ENCODE results near the gene DCUN1D4.

Gene DCUN1D4

GRCh38 chr4:51842554-51843308, at the start of gene DCUN1D4:
Gene DCUN1D4 (plus strand): TSS chr4:51843153. CDS start chr4:51843243, 90 bp downstream.
- peak; percentile 97 for DNase-seq (ENCODE audit: insufficient read length, low spot score)
- peak; percentile 89 for FAIRE-seq

- FAIRE-seq (no peak), DNase-seq (ENCODE audit: insufficient read length, low spot score) (no peak)
Observed at GRCh38 chr4:51820443-51821234, 22.3 kb upstream of the DCUN1D4 start.

- DNase-seq (ENCODE audit: insufficient read length, low spot score) (no peak), FAIRE-seq (no peak)
Observed at GRCh38 chr4:51825341-51825740, 17.6 kb upstream of the DCUN1D4 start.

DNA sequence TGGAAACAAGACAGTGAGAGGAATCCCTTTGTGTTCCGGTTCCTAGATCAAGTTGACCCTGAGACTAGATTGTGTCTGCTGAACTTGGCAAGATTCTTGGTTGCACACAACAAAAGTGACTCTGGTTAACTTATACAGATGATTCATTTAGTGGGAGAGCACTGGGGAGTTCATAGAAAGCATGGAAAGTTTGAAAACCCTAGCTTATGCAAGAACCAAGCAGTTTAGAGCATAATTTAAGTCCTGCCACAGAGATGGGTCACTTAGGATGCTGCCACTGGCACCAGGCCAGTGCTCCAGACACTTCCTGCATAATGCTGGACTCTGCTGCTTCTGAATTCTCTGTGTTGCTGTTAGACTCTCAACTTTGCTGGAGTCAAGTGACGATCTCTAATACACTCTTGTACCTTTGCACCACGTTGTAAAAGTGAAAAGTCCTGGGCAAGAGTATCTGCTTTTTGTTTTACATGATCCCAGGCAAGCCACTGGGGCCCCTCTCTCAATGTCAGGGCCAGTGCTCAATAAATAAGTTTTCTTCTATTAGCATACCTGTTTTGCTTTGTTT, 12.7 kb upstream of the DCUN1D4 start:
- FAIRE-seq, result no peak
- DNase-seq (ENCODE audit: insufficient read length, low spot score), result no peak

DNA sequence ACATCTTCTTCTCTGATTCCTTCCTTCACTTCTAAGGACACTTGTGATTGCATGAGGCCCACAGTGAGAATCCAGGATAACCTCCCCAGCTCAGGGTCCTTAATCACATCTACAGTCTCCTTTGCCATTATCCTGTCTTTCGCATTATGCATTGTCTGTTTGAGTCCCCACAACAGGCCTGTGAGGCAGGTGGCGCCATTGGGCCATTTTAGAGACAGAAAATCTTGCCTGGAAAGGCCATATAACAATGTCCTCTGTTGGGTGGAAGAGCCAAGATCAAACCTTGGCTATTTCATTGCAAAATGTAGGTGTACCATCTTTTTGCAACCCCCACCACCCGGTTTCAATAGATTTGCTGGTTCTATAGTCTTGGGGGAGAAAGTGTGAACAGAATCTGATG, 11.8 kb upstream of the DCUN1D4 start:
- DNase-seq (ENCODE audit: insufficient read length, low spot score) (no peak), FAIRE-seq (peak; percentile 68)

GRCh38 chr4:51833236-51833635, 9.7 kb upstream of the DCUN1D4 start:
- DNase-seq (ENCODE audit: insufficient read length, low spot score) (no peak), FAIRE-seq (no peak)

GRCh38 chr4:51835079-51835478, 7.9 kb upstream of the DCUN1D4 start:
- FAIRE-seq (no peak), DNase-seq (ENCODE audit: insufficient read length, low spot score) (no peak)

GRCh38 chr4:51835855-51836254, 7.1 kb upstream of the DCUN1D4 start:
- DNase-seq (ENCODE audit: insufficient read length, low spot score) (no peak), FAIRE-seq (no peak)

GRCh38 chr4:51836549-51836948, 6.4 kb upstream of the DCUN1D4 start:
- FAIRE-seq (no peak), DNase-seq (ENCODE audit: insufficient read length, low spot score) (no peak)

- DNase-seq (ENCODE audit: insufficient read length, low spot score) (no peak), FAIRE-seq (no peak)
Observed at GRCh38 chr4:51840781-51841180, 2.2 kb upstream of the DCUN1D4 start.

- FAIRE-seq (no peak), DNase-seq (ENCODE audit: insufficient read length, low spot score) (no peak)
Observed at GRCh38 chr4:51842167-51842553, 793 bp upstream of the DCUN1D4 start.

- FAIRE-seq (peak; percentile 82), DNase-seq (ENCODE audit: insufficient read length, low spot score) (peak; percentile 18)
Observed at GRCh38 chr4:51843309-51844152, 578 bp downstream of the DCUN1D4 start.

- peak; percentile 87 for FAIRE-seq
- peak; percentile 65 for DNase-seq (ENCODE audit: insufficient read length, low spot score)
Observed at GRCh38 chr4:51844153-51845054, 1.5 kb downstream of the DCUN1D4 start.

- no peak for FAIRE-seq
- DNase-seq (ENCODE audit: insufficient read length, low spot score), result no peak
Observed at GRCh38 chr4:51845055-51845426, 2.1 kb downstream of the DCUN1D4 start.

DNA sequence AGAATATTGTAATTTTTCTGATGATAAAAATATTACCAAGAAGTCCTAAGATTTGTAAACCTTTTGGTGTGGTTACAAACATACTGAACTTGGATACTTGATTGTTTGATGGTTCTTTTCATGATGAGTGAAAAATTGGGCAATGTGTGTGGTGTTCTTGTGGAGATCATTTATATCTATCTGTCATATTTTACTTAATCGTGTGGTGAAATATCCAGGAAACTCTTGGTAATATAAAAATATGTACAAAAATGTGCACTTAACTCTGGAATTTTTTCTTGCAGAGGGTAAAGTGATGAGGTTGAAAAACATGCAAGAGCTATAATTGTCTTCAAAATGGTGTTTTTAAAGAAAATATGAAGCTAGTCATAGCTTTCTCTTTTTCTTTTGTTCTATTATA, 2.8 kb downstream of the DCUN1D4 start:
- DNase-seq (ENCODE audit: insufficient read length, low spot score) (no peak), FAIRE-seq (no peak)

GRCh38 chr4:51849430-51849829, 6.5 kb downstream of the DCUN1D4 start:
- FAIRE-seq, result no peak
- DNase-seq (ENCODE audit: insufficient read length, low spot score), result no peak

GRCh38 chr4:51850294-51850693, 7.3 kb downstream of the DCUN1D4 start:
- no peak for FAIRE-seq
- DNase-seq (ENCODE audit: insufficient read length, low spot score), result no peak

- DNase-seq (ENCODE audit: insufficient read length, low spot score) (no peak), FAIRE-seq (no peak)
Observed at GRCh38 chr4:51851090-51851936, 8.4 kb downstream of the DCUN1D4 start.

DNA sequence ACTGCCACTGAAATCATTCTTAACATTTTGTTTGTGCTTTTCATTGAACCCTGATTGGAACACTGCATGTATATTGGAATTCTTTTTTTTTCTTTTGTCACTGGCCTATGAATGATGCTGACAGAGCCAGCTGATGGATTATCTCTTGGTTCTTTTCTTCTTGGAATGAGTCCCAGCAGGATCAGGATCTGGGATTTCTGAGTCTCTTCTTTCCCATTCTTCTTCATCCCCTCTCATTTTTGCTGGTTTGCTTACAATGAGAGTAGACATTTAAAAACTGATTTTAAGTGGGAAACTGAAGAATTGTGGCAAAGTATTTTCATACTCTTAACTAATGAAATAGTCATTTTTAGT, 9.0 kb downstream of the DCUN1D4 start:
- FAIRE-seq (no peak), DNase-seq (ENCODE audit: insufficient read length, low spot score) (no peak)
